ENCODE data around the gene ADAMTS17.
"Not testable (repeated sequence)": the region's sequence is repeated elsewhere in the genome, so short reads cannot be mapped to it uniquely, and the experiment has no call there.

ADAMTS17 gene

DNA sequence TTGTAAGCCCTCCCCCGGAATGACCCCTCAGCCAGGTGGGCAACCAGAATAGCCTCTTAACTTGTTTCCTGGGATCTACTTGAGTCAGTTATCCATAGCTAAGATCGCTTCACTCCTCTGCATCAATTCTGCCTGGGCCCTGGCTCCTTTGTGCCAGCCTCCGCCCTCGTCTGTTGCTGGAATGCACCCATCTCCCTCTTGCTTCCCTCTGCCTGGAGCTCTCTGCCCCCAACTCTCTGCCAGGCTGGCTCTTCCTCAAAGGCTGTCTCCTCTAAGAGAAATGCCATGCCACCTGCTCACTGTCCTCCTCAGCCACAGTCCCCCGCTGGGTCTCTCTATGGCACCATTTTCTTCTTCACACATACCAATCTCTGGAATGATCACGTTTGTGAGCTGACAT lies 240.8 kb downstream of the ADAMTS17 start:
- Mint-ChIP-seq H3K9me3 (peaks cover 4% of the 10 kb centered on the region), H3K4me3 (no peak overlapping the region), H3K27me3 (no peaks in the 10 kb centered on the region), H3K27ac (no peak overlapping the region), H3K36me3 (no peaks in the 10 kb centered on the region), H3K4me1 (no peaks in the 10 kb centered on the region)
- no peak for ATAC-seq

DNA sequence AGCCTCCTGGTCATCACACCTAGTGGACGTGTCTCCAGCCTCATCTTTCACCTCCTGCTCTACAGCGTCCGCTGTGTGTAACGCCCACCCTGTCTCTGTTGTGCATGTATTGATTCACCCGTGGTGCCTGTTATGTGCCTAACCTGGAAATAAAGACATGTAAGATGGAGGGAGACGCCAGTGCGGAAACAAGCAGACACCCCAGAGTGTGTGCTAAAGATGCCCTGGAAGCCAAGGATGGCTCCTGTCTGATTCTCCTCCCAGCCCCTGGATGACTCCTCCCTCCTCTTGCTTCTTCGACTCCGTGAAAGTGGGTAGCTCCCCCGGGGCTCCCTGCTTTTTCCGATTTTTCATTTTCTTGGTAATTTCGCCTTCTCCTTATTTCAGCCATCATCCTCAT lies 241.8 kb downstream of the ADAMTS17 start:
- no peak for ATAC-seq
- Mint-ChIP-seq H3K36me3 (no peaks in the 10 kb centered on the region), H3K9me3 (peaks cover 4% of the 10 kb centered on the region), H3K27me3 (no peaks in the 10 kb centered on the region), H3K4me1 (no peaks in the 10 kb centered on the region), H3K4me3 (no peak overlapping the region), H3K27ac (no peak overlapping the region)

DNA sequence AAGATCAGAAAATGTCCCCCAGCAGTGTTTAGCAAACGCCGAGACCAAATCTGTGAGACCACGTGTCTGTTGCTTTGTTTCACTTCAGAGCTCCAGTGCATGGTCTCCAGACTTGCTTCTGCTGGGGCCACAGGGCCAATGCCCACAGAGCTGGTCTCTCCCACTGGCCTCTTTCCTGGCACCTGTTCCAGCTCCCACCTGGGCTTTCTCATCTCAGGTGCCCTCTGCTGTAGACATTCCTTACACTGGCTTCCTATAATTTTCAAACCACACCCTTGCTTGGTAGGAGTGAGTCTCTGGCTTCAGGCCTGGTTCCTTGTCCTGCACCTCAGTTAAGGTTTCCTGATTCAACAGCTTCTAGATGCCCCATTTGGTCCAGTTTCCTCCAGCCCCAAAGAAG lies 243.1 kb downstream of the ADAMTS17 start:
- Mint-ChIP-seq H3K27me3 (no peaks in the 10 kb centered on the region), H3K27ac (no peak overlapping the region), H3K4me3 (no peak overlapping the region), H3K4me1 (no peaks in the 10 kb centered on the region), H3K9me3 (peaks cover 4% of the 10 kb centered on the region), H3K36me3 (no peaks in the 10 kb centered on the region)
- ATAC-seq, result no peak

DNA sequence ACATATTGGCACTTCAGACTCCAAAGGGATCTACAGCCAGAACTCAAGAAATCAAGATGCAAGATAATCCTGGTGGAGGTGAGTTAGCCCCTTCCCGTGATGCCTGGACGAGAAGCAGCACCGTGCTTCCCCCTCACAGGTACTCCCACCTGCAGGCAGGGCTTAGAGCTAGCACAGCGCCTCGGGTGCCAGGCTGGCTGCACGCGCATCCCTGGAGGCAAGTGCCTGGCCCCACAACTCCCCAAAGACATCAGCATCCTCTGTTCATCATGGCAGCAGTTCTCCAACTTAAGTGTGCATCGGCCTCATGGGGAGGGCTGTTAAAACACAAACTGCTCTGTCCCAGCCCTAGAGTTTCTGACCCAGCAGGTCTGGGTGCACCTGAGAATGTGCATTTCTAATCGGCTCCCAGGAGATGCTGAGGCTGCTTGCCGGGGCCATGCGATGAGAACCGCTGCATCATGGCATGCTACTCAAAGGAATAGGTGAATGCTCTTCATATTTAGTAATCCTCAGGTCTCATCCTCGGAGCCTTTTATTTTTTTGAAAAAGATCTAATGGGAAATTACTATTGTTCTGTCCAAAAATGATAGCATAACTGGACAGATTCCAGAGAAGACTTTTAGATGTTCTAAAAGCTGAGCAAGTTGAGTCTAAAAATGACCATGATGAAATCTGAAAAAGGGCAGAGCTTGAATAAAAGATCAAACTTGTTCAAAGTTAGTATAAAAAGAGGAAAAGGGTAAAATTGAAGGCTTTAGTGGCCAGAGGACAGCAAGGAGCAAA lies 244.2 kb downstream of the ADAMTS17 start:
- H3K4me1 Mint-ChIP-seq, result no peaks in the 10 kb centered on the region
- H3K27me3 Mint-ChIP-seq, result no peaks in the 10 kb centered on the region
- no peak overlapping the region for H3K4me3 Mint-ChIP-seq
- H3K27ac Mint-ChIP-seq, result no peak overlapping the region
- H3K36me3 Mint-ChIP-seq, result no peaks in the 10 kb centered on the region
- no peak for ATAC-seq
- H3K9me3 Mint-ChIP-seq, result peaks cover 4% of the 10 kb centered on the region

DNA sequence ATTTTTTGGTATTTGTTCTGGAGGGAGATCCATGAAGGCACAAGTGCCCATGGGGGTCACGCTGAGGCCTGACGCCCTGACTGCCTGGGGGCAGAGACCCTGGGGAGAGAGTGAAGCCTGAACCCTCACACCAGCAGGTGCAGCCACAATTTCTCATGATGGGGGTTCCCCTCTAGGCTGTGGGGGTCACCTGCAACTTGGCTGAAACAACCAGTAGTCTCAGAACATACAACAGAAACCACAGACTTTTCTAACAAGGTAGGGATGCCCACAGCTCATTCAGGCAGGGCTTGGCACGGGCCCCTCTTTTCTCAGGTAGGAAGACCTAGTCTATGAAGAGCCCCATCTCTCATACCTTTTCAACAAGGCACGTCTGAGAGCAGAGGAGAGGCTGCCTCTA lies 245.1 kb downstream of the ADAMTS17 start:
- Mint-ChIP-seq H3K9me3 (peaks cover 4% of the 10 kb centered on the region), H3K4me1 (no peaks in the 10 kb centered on the region)

DNA sequence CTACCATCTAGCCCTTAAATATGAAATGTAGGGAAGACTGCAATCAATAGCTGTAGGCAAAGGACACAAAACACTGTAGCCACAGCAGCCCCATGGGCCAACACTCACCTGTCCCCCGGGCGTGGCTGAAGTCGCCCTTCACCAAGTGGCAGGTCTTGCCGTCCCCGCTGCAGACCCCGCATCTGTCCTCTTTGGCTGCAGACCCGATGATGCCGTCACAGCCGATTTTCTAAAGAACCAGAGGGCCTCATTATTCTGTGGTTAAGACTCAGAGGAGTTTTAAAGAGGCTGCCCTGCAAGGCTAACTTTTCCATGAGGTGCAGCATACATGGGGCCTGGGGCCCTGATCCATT lies 245.6 kb downstream of the ADAMTS17 start:
- H3K4me3 Mint-ChIP-seq, result no peak overlapping the region
- no peak overlapping the region for H3K27ac Mint-ChIP-seq
- H3K27me3 Mint-ChIP-seq, result no peaks in the 10 kb centered on the region
- H3K4me1 Mint-ChIP-seq, result no peaks in the 10 kb centered on the region
- H3K36me3 Mint-ChIP-seq, result no peaks in the 10 kb centered on the region
- no peak for ATAC-seq
- H3K9me3 Mint-ChIP-seq, result peaks cover 4% of the 10 kb centered on the region

More for the DNA sequence above, 245.1 kb downstream of the ADAMTS17 start:
- H3K4me3 Mint-ChIP-seq, result no peak overlapping the region
- no peak overlapping the region for H3K27ac Mint-ChIP-seq
- H3K27me3 Mint-ChIP-seq, result no peaks in the 10 kb centered on the region
- no peaks in the 10 kb centered on the region for H3K36me3 Mint-ChIP-seq
- no peak for ATAC-seq

DNA sequence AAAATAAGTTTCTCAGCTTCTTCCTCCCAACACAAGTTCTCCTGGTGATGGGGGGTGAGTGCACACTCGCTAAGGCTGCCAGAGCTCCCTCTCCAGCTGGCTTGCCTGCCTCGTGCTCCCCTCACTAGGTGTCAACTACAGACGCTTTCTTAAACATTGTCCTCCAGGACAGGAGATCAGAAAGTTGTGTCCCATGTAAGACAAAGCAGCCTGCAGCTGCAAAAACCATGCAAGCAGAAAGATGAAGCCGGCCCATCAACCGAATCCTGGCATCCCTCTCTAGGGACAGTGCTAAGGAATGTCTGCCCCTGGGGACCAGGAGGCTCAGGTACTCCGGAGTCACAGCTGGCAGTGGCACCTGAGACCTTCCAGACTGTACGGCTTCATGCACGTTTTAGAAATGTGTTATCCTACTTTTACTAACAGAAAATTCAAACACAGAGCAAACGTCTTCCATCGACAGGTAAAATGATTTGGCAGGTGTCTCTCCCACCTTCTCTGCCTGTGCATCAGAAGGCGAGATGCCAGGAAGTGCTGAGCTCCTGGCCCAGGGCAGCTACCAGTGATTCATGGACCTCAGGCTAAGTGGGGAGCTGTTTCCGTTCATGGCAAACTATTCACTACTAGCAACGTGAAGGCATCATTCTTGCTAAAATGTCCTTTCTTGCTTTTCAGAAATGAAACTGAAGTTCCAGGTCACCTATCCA lies 246.1 kb downstream of the ADAMTS17 start:
- H3K4me3 Mint-ChIP-seq, result no peak overlapping the region
- no peak for ATAC-seq
- no peak overlapping the region for H3K27ac Mint-ChIP-seq
- H3K4me1 Mint-ChIP-seq, result no peaks in the 10 kb centered on the region
- H3K36me3 Mint-ChIP-seq, result no peaks in the 10 kb centered on the region
- peaks cover 2% of the 10 kb centered on the region for H3K9me3 Mint-ChIP-seq
- H3K27me3 Mint-ChIP-seq, result no peaks in the 10 kb centered on the region

DNA sequence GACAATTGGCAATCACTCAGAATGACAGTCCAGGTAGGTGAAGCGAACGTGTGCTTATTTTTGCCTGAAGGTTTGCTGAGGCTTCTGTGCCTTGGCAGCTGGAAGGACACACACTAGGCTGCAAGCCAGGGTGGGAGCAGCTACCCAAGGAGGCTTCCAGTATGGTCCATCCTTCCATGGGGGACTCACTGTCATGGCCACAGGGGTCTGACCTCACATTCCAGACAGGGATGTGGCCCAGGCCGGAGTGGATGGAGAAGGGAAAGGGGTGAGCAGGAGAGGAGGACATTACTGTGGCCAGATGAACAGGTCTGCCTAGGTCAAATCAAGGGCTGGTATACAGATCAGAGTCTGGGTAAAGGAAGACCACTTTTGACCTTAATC lies 247.7 kb downstream of the ADAMTS17 start:
- H3K27ac Mint-ChIP-seq, result no peak overlapping the region
- H3K9me3 Mint-ChIP-seq, result no peaks in the 10 kb centered on the region
- no peaks in the 10 kb centered on the region for H3K36me3 Mint-ChIP-seq
- no peak for ATAC-seq
- no peaks in the 10 kb centered on the region for H3K27me3 Mint-ChIP-seq
- H3K4me3 Mint-ChIP-seq, result no peak overlapping the region
- H3K4me1 Mint-ChIP-seq, result no peaks in the 10 kb centered on the region

DNA sequence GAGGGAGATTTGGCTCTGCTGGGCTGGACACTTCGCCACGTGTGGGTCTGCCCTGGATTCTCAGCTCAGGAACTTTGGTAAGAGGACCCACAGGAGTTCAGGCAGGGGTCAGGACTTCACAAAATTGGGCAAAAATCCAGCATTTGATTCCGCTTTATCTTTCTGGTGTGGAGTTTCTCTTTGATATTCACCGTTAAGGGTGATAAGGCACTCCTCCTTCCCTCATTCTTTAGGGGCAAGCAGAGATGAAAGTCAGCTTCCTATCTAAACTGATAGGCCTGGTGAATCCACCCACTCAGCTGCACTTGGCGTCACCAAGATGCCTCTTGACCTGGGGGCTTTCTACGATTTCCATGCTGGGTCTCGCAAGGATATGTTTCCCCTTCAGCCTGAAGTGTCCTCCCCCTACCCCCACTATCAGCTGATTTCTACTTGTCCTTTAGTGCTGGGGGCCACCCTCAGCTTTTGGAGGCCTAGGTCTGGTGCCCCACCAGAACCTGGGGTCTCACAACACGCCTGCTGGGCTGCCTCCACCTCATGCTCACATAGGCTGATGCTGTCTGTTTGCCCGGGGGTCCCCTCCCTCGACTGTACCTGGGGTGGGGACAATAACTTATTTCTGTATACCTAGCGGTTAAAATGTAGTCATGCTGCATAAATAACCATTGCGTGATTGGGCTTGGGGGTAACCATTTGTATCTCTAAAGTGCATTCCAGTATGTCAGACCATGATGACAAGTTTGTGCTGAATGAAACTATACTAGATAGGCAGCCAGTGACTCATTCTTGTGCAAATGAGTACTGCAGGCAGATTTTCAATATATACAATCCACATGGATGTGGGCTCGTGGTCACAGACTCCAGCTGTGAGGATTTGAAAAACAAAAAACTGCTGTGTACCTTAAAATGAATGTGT lies 248.3 kb downstream of the ADAMTS17 start:
- ATAC-seq, result no peak
- no peaks in the 10 kb centered on the region for H3K9me3 Mint-ChIP-seq
- H3K36me3 Mint-ChIP-seq, result no peaks in the 10 kb centered on the region
- H3K4me1 Mint-ChIP-seq, result no peaks in the 10 kb centered on the region
- H3K4me3 Mint-ChIP-seq, result no peak overlapping the region
- H3K27me3 Mint-ChIP-seq, result no peaks in the 10 kb centered on the region
- no peak overlapping the region for H3K27ac Mint-ChIP-seq

DNA sequence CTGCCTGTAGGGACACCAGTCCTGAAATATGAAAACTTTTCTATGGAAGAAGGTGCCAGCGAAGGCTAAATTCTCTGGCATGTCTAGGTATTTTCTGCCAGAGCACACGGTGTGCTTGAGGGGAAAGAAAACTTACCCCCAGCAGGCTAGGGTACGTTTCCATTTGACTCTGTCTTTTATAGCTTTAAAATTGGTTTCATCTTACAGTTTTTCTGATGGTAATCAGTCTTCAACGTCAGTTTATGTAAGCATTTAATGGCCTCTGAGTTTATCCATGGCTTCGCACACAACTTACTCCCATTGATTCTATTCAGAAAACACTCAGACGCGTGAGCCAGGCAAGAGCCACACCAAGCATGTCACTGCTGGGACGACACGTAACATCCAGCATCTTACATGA lies 249.7 kb downstream of the ADAMTS17 start:
- no peak for ATAC-seq
- H3K4me3 Mint-ChIP-seq, result no peak overlapping the region
- H3K27me3 Mint-ChIP-seq, result no peaks in the 10 kb centered on the region
- H3K27ac Mint-ChIP-seq, result no peak overlapping the region
- H3K9me3 Mint-ChIP-seq, result no peaks in the 10 kb centered on the region
- H3K4me1 Mint-ChIP-seq, result no peaks in the 10 kb centered on the region
- no peaks in the 10 kb centered on the region for H3K36me3 Mint-ChIP-seq

DNA sequence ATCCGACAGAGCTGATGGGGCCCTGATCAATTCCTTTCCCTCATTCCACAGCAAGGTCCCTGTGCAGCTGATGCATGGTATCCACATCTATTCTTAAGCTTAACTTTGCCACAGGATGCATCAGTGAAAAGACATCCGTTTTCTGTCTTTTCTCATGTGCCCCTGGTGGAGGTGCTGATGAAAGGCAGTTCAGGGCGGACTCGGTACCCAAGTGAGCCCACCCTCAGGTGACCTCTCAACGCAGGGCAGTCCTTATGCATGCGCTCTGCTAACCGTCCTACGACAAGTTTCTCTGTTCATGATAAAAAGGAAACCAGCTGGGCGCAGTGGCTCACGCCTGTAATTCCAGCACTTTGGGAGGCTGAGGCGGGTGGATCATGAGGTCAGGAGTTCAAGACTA lies 251.4 kb downstream of the ADAMTS17 start:
- no peak overlapping the region for H3K27ac Mint-ChIP-seq
- ATAC-seq, result no peak
- no peaks in the 10 kb centered on the region for H3K36me3 Mint-ChIP-seq
- no peaks in the 10 kb centered on the region for H3K27me3 Mint-ChIP-seq
- H3K4me1 Mint-ChIP-seq, result no peaks in the 10 kb centered on the region
- no peak overlapping the region for H3K4me3 Mint-ChIP-seq
- no peaks in the 10 kb centered on the region for H3K9me3 Mint-ChIP-seq

DNA sequence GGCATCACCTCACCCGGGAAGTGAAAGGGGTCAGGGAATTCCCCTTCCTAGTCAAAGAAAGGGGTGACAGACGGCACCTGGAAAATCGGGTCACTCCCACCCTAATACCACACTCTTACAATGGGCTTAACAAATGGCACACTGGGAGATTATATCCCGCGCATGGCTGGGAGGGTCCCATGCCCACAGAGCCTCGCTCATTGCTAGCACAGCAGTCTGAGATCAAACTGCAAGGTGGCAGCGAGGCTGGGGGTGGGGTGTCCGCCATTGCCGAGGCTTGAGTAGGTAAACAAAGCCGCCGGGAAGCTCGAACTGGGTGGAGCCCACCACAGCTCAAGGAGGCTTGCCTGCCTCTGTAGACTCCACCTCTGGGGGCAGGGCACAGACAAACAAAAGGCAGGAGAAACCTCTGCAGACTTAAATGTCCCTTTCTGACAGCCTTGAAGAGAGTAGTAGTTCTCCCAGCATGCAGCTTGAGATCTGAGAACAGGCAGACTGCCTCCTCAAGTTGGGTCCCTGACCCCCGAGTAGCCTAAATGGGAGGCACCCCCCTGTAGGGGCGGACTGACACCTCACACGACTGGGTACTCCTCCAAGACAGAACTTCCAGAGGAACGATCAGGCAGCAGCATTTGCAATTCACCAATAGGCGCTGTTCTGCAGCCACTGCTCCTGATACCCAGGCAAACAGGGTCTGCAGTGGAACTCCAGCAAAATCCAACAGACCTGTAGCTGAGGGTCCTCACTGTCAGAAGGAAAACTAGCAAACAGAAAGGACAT lies 257.5 kb downstream of the ADAMTS17 start:
- ATAC-seq, result not testable (repeated sequence)

DNA sequence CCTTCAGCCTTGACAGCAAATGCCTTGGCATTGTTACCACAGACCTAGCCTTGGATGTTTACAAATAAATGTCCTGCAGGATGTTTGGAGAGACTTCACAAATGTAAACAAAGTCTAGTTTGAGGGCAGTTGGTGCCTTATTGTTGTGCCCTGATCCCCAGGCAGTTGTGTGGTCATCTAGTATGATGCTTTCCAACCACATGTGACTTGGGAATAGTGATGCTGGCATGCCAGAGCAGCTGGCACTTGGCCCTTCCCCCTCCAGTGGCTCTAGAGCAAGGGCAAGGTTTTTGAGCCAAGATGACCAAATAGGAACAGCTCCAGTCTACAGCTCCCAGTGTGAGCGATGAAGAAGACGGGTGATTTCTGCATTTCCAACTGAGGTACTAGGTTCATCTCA lies 258.2 kb downstream of the ADAMTS17 start:
- no peaks in the 10 kb centered on the region for H3K36me3 Mint-ChIP-seq
- H3K4me3 Mint-ChIP-seq, result no peak overlapping the region
- no peak for ATAC-seq
- peaks cover 4% of the 10 kb centered on the region for H3K9me3 Mint-ChIP-seq
- H3K4me1 Mint-ChIP-seq, result no peaks in the 10 kb centered on the region
- peaks cover 16% of the 10 kb centered on the region for H3K27me3 Mint-ChIP-seq
- H3K27ac Mint-ChIP-seq, result no peak overlapping the region

More for the DNA sequence above, 257.5 kb downstream of the ADAMTS17 start:
- not testable (repeated sequence) for H3K4me3 Mint-ChIP-seq, H3K9me3 Mint-ChIP-seq, H3K27ac Mint-ChIP-seq, H3K4me1 Mint-ChIP-seq, H3K36me3 Mint-ChIP-seq
- H3K27me3 Mint-ChIP-seq, result peaks cover 16% of the 10 kb centered on the region

DNA sequence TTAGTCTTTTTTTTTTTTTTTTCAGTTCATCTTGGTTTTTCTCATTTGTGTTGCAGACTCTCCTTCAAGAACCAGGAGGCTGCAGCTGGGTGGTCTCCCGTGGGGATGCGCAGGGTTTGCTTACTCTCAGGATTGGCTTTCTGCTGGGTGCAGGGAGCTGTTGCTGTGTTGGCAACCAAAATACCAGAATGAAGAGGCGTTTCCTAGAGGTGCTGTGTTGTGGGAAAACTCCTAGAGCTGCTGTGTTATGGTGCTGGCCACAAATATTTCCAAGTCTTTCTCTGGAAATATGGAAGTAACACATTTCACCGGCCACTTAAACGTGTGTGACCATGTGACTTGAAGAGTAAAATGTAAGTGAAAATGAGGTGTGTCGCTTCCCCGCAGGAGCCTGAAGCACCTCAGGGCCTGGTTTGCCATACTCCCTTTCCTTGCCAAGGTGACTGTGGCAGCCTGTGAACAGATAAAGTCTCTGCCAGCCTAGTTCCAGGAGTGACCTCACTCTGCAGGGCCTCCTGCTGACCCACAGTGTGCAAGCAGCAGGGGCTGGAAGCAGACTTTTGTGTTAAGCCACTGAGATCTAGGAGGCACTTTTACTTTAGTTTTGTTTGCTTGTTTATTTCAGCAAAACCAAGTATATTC lies 258.9 kb downstream of the ADAMTS17 start:
- Mint-ChIP-seq H3K4me3 (no peak overlapping the region), H3K9me3 (peaks cover 4% of the 10 kb centered on the region), H3K27me3 (peaks cover 16% of the 10 kb centered on the region), H3K36me3 (no peaks in the 10 kb centered on the region), H3K27ac (no peak overlapping the region), H3K4me1 (no peaks in the 10 kb centered on the region)
- no peak for ATAC-seq
